Measurements from ENCODE around the gene GATB. TPM values are rescaled to one million over a fixed set of nuclear protein-coding genes. Genes with fewer than 3 reads are reported as not detected.

GATB gene
- total and polyA plus RNA-seq, 2 donors (not counting 1 experiment from before 2014, with no cell fraction given): 11.6 to 19.2 TPM

- Histone ChIP-seq H3K4me1 (ENCODE audit: control insufficient read depth in 2 of 2, insufficient read depth in 2 of 2, low read length in 2 of 2) (no peaks in the 10 kb centered on the region), H3K4me3 (ENCODE audit: control extremely low read depth in 1 of 5, extremely low read depth in 1 of 5, insufficient read depth in 1 of 5, low read depth in 2 of 5, low read length in 4 of 5) (no peak overlapping the region), H2AFZ (ENCODE audit: insufficient read depth, low read depth, low read length, poor library complexity, severe bottlenecking) (no peak overlapping the region), H3K9me3 (ENCODE audit: control extremely low read depth in 1 of 3, control insufficient read depth in 2 of 3, insufficient read depth in 1 of 3, low read length in 2 of 3) (no peaks in the 10 kb centered on the region), H4K20me1 (ENCODE audit: control insufficient read depth, insufficient read depth, low read length, poor library complexity, severe bottlenecking) (no peaks in the 10 kb centered on the region), H3K36me3 (replicated peaks in 1 of 2; ENCODE audit: control extremely low read depth in 1 of 2, control insufficient read depth in 1 of 2, extremely low read depth in 1 of 2, insufficient read depth in 2 of 2, low read length in 1 of 2) (peaks cover 0 to 24% of the 10 kb centered on the region in 2 experiments), H3K27me3 (replicated peaks in 1 of 4; ENCODE audit: control extremely low read depth in 1 of 4, control insufficient read depth in 3 of 4, insufficient read depth in 4 of 4, low read length in 3 of 4) (no peaks in the 10 kb centered on the region), H3K9ac (ENCODE audit: low read length) (no peak overlapping the region), H3K4me2 (replicated peaks; ENCODE audit: low read depth, low read length, poor library complexity, severe bottlenecking) (no peak overlapping the region), H3K79me2 (ENCODE audit: control insufficient read depth, insufficient read depth, low read length) (no peaks in the 10 kb centered on the region), H3K27ac (ENCODE audit: low read length in 2 of 2) (no peak overlapping the region)
- Mint-ChIP-seq H3K27me3 (no peaks in the 10 kb centered on the region), H3K4me3 (no peak overlapping the region), H3K27ac (no peak overlapping the region), H3K9me3 (ENCODE audit: insufficient read depth) (no peaks in the 10 kb centered on the region), H3K4me1 (no peaks in the 10 kb centered on the region)
- CTCF ChIA-PET: no interaction called here
- ATAC-seq (ENCODE audit: low read depth) (no peak), DNase-seq (no peak)
- intact Hi-C loops (cut with micrococcal nuclease): no loop called here
- 96% methylated on average over 12 of the region's 14 CpGs for WGBS (ENCODE audit: insufficient coverage)
- no peak for TF ChIP-seq EZH2 (IDR thresholded peaks at IDR 0.05; ENCODE audit: borderline replicate concordance, insufficient read depth, low read depth, low read length, poor library complexity, severe bottlenecking)
- TF ChIP-seq CTCF (IDR thresholded peaks at IDR 0.05): no peak
- POLR2A ChIA-PET: no interaction called here
These were observed 72.6 kb downstream of the GATB start for GRCh38 chr4:151688003-151688784.

- Mint-ChIP-seq H3K4me1 (no peaks in the 10 kb centered on the region), H3K27me3 (no peaks in the 10 kb centered on the region), H3K9me3 (ENCODE audit: insufficient read depth) (no peaks in the 10 kb centered on the region), H3K27ac (no peak overlapping the region), H3K4me3 (no peak overlapping the region)
- H3K4me2 ChIP-seq (replicated peaks; ENCODE audit: low read depth, low read length, poor library complexity, severe bottlenecking): no peak overlapping the region
- no peaks in the 10 kb centered on the region for H3K9me3 ChIP-seq (ENCODE audit: control extremely low read depth in 1 of 3, control insufficient read depth in 2 of 3, insufficient read depth in 1 of 3, low read length in 2 of 3)
- peaks cover 0 to 26% of the 10 kb centered on the region in 2 experiments for H3K36me3 ChIP-seq (replicated peaks in 1 of 2; ENCODE audit: control extremely low read depth in 1 of 2, control insufficient read depth in 1 of 2, extremely low read depth in 1 of 2, insufficient read depth in 2 of 2, low read length in 1 of 2)
- no peak overlapping the region for H3K9ac ChIP-seq (ENCODE audit: low read length)
- no peaks in the 10 kb centered on the region for H3K79me2 ChIP-seq (ENCODE audit: control insufficient read depth, insufficient read depth, low read length)
- H4K20me1 ChIP-seq (ENCODE audit: control insufficient read depth, insufficient read depth, low read length, poor library complexity, severe bottlenecking): no peaks in the 10 kb centered on the region
- H3K4me3 ChIP-seq (ENCODE audit: control extremely low read depth in 1 of 5, extremely low read depth in 1 of 5, insufficient read depth in 1 of 5, low read depth in 2 of 5, low read length in 4 of 5): no peak overlapping the region
- ATAC-seq (ENCODE audit: low read depth) (no peak), DNase-seq (no peak)
- intact Hi-C loops (cut with micrococcal nuclease): no loop called here
- no peaks in the 10 kb centered on the region for H3K27me3 ChIP-seq (replicated peaks in 1 of 4; ENCODE audit: control extremely low read depth in 1 of 4, control insufficient read depth in 3 of 4, insufficient read depth in 4 of 4, low read length in 3 of 4)
- TF ChIP-seq CTCF (IDR thresholded peaks at IDR 0.05): no peak
- no peak for TF ChIP-seq EZH2 (IDR thresholded peaks at IDR 0.05; ENCODE audit: borderline replicate concordance, insufficient read depth, low read depth, low read length, poor library complexity, severe bottlenecking)
- ChIA-PET CTCF (no interaction called here), POLR2A (no interaction called here)
- 97% methylated on average over 7 of the region's 11 CpGs for WGBS (ENCODE audit: insufficient coverage)
- H2AFZ ChIP-seq (ENCODE audit: insufficient read depth, low read depth, low read length, poor library complexity, severe bottlenecking): no peak overlapping the region
- no peak overlapping the region for H3K27ac ChIP-seq (ENCODE audit: low read length in 2 of 2)
- H3K4me1 ChIP-seq (ENCODE audit: control insufficient read depth in 2 of 2, insufficient read depth in 2 of 2, low read length in 2 of 2): no peaks in the 10 kb centered on the region
These were observed 73.7 kb downstream of the GATB start for GRCh38 chr4:151687021-151687640.
